DMS53 treated with DMSO at 0.1 percent for 48 hours (cell line): ENCODE measurements around the gene APOC3.

Source experiments
- DNase-seq: peaks from one replicate; lab custom pipeline; 2025; ENCODE audit not compliant: unreplicated experiment; lab: John Stamatoyannopoulos, UW

The APOC3 gene

DNA sequence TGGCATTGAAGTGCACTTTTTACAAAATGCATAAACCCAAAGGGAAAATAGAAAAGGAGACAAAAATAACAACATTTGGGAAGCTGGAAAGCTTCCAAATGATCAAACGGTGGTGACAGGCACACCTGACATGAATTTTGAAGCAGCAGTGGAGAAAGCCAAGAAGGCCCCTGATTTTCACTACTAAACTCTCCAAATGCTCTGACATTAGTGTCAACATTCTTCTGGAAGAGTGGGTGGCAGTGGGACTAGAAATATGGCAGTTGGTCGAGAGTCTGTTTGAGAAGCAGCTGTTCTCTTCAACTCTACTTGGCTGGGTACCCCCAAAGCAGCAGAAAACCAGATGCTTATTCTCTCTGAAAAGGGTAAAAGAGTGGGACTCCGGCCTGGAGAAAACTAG, 25.7 kb upstream of the APOC3 start:
- no peak for DNase-seq

DNA sequence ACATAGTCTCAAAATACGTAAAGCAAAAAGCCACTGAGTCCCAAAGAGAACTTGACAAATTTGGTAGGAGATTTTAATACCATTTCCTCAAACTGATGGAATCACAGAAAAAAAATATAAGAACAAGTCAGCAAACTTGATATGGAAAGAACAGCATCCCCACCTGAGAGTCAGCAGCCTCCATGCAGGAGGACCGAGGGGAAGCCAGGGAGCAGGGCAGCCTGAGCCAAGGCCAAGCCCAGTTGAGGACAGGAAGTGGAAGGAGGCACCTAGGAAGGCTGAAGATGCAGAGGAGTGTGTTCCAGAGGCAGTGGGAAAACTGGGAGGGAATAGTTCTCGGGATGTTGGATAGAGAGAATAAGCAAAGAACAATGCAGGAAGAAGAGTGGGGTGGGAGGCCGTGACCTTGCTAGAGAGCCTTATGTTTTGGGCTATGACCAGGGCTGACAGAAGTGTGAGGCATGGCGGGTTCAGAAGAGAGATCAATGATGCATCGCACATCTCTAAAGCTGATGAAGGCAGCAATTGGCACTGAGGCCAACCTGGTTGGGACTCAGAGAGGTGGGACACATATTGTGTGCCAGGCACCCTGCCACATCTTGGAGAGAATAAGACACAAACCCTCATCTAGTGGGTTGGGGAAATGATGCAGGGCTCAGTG, 22.0 kb upstream of the APOC3 start:
- no peak for DNase-seq

DNA sequence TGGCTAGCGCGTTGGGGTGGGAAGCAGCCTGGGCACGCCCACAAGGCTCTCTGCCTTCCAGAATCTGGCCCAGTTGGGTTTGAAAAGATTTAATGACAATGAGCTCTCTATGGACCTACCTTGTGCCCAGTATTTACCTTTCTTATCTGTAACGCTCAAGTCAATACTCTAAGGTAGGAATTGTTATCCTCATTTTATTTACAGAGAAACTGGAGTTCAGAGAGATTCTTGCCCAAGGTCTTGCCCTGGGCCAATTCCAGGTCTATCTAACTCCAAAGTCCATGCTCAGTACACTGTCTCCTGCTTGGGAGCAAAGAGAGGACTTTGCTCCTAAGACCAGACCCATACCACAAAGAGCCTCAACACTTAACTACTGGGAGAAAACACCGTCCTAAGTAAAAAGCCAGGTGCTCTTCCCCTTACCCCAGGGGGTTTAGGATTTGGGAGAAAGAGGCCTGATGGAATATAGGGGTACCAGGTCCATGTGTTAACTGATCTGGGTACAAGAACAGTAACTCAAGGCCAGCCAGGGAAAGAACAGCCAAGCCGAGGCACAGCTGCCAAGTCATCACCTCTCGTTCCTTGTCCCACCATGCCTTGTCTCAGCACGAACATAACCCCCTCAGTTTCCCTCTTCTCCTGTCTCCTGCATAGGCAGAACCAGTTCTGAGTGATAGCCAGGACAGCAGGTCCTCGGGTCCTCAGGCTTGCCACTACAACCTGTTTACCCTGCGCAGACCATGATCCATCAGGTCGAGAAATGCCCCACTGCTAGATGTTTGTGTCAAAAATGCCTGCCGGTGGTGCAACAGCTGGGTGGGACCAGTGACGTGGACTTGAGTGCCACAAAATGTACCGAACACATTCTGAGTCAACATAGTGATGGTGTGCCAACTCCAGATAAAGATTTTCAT, 21.2 kb upstream of the APOC3 start:
- no peak for DNase-seq

DNA sequence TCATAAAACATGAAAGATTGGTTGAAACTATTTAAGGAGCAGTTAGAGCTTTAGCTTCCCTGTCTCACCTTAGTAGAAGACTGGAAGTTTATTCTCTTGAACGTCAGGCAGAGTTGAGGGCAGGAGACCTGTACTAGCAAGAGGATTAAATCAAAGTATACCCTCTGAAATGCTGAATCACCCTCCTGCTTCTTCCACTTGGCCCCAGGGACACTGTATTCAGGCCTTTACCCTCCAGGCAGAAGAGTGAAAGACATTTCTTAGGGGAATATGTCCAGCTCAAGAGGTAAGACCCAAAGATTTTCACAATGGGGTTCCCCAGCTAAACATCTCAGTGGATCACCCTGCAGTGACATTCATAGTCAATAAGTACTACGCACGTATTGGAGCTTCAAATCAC, 18.5 kb upstream of the APOC3 start:
- no peak for DNase-seq

DNA sequence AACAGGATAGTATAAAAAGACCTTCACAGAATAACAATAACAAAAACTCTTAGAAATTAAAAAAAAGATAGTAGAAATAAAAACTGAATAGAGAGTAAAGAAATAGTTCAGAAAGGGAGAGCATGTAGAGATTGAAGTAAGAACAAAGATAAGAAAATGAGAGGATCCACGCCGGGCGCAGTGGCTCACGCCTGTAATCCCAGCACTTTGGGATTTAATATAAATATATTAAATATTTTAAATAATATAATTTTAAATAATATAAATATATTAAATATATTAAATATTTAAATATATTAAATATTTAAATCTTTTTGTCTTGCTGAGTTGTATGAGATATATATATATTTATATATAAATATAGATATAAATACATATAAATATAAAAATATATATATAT, 17.6 kb upstream of the APOC3 start:
- DNase-seq: no peak

DNA sequence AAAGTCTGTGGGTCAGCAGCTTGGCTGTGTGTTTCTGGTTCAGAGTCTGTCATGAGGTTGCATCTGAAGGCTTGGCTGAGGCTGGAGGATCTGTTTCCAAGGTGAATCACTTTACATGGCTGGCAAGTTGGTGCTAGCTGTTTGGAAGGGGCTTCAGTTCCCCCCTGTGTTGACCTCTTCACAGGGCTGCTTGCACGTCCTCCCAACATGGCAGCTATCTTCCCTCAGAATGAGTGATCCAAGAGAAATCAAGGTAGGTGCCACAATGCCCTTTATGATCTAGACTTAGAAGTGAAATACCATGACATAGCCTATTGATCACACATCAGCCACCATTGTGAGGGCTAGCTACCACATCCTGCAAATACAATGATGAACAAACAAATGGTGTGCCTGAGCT, 16.5 kb upstream of the APOC3 start:
- DNase-seq: no peak

DNA sequence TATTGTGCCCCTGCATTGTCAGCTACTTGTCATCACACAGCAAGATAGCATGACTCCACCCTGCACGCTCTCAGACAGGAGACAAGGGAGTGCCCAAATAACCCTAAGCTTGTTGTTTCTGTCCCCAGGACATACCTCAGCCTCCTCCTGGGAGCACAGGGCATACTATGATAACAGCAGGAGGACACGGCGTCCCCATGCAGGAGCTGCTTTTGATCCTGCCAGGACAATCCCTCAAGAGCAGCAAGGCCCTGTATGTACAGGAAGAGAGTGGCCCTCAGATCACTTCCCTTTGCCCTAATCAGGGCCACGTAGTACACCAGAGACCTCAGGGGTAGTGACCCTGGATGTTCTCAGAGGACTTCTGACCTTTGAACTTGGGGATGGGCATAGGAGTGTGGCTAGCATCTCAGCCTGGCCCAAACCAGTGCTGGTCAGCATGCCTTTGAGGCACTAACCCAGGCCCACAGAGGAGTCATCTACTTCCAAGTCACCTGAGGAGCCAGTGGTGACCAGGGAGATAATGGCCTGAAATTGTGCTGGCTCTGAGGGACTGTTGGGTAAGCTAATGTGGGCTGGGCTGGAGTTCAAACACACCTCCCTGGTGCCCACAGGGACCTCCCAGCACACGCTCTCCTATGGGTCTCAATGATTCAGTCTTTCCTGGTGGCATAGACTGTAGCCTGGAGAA, 15.8 kb upstream of the APOC3 start:
- no peak for DNase-seq

DNA sequence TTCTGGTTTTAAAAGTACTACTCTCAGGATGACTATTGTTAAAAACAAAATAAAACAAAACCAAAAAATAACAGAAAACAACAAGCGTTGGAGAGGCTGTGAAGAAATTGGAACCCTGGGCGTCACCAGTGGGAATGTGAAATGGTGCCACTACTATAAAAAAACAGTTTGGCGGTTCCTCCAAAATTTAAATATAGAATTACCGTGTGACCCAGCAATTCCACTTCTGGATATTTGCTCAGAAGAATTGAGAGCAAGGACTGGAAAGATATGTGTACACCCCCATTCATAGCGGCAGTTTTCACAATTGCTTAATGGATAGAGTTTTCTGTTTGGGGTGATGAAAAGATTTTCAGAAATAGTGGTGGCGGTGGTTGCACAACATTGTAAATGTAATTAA, 15.2 kb upstream of the APOC3 start:
- no peak for DNase-seq

DNA sequence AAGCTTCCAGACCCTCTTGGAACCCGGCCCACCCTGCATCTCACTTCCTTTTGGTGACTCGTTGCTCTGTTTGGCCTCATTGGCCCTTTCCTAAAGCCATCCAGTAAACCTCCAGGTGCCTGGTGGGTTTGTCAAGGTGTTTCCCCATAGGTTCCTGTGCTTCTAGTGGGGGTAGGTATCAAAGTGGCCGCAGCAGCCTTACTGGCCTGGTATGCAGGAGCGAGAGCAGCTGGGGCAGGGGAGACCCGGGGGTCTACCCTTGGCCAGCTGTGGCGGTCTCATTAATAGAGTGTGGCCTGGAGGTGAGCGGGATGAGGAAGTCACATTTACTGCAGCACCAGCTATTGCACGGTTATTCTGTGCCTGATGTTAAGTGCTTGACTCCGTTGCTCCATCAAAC, 10.7 kb upstream of the APOC3 start:
- no peak for DNase-seq

DNA sequence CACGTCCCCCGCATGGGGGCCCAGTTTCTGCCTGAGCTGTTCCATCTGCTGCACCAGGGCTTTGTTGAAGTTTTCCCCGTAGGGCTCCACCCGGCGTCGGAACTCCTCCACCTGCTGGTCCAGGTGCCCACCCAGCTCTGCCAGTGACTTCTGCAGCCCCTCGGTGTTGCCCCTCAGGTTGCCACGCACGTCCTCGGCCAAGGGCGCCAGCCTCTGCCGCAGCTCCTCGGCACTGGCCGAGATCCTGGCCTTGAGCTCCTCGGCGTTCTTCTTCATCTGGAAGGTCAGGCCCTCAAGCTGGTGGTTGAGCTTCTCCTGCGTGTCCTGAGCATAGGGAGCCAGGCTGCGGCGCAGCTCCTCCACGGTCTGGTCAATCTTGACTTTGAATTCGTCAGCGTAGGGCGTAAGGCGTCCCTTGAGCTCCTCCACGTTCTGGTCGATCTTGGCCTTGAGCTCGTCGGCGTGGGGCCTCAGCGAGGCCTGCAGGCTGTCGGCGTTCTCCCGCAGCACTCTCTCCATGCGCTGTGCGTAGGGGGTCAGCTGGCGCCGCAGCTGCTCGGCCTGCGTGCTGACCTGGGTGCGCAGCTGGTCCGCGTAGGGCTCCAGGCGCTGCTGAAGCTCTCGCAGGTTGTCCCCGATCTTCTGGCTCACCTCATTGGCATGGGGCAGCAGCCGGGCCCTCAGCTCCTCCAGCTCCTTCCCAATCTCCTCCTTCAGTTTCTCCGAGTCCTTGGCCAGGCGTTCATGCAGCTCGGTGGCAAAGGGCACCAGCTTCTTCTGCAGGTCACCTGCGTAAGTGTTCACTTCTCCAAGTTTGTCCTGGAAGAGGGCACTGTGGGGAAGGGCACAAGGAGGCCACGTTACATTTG, 8.4 kb upstream of the APOC3 start:
- DNase-seq: no peak

DNA sequence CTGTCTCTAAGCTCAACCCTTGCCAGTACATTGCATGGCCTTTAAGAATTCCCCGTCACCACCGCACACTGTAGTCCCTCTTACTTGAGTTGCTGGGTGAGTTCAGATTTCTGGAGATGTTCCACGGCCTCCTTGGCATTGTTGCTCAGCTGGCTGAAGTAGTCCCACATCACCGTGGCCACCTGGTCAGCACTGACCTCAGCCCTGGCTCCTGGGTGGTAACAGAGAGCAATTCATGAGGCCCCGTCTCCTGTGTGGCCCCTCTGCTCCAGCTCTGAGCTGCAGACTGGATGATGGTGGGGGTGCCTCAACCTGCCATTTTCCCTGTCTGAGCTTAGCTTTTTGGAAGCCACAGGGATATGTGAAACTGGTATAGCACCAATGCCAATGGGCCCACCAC, 7.1 kb upstream of the APOC3 start:
- no peak for DNase-seq

DNA sequence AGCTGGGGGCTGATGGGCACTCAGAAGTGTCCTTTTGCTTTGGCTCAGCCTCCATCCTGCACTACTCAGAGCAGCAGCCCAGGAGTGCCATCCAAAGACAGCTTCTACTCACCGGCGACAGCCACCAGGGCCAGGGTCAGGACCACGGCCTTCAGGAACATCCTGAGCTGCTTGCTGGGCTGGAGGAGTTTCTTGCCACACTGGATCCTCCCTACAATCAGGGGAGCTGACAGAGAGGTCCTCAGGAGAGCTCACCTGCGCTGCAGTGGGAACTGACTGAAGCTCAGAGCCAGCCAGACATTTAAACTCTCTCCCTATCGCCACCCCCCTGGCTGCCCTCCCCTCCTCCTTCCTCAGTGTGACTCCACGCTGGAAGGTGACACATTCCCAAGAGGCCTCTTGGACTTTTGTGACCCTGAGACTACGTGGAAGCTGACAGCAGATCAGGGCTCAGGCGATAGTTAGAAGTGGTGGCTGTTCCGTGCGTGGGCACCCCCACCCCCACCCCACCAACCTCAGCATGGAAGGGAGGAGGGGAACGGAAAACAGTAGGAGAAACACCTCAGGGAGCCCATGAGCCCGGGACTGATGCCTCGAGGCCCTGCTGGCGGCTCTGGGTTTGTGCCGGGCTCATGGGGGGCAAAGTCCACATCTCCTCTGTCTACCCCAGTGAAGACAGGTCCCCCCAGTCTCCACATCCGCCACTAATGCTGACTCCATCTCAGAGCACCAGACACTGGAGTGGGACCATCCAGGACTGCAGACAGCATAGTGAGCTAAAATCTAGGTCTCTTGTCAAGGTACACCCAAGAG, 6.5 kb upstream of the APOC3 start, which contains the start of gene APOA4:
APOA4 (minus strand) TSS at position 274 of the 813 bp plus-strand sequence; CDS start at position 161, 113 bp downstream.
- no peak for DNase-seq

DNA sequence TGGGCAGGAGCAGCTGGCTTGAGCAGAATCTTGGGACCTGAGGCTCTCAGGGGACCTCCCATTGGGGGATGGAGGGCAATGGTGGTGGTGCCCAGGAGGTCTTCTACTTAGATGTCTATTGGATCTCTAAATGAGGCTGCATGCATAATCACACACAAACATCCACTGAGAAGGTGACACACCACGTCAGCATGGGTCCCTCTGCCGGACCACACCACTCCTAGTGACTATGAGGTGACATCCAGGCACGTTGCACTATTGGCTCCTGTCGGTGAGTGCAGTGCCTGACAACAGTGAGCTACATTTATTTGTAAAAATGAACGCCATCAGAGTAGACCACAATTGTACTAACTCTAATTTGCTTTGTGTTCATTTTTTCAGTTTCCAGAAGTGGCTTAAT, 4.3 kb upstream of the APOC3 start:
- no peak for DNase-seq

DNA sequence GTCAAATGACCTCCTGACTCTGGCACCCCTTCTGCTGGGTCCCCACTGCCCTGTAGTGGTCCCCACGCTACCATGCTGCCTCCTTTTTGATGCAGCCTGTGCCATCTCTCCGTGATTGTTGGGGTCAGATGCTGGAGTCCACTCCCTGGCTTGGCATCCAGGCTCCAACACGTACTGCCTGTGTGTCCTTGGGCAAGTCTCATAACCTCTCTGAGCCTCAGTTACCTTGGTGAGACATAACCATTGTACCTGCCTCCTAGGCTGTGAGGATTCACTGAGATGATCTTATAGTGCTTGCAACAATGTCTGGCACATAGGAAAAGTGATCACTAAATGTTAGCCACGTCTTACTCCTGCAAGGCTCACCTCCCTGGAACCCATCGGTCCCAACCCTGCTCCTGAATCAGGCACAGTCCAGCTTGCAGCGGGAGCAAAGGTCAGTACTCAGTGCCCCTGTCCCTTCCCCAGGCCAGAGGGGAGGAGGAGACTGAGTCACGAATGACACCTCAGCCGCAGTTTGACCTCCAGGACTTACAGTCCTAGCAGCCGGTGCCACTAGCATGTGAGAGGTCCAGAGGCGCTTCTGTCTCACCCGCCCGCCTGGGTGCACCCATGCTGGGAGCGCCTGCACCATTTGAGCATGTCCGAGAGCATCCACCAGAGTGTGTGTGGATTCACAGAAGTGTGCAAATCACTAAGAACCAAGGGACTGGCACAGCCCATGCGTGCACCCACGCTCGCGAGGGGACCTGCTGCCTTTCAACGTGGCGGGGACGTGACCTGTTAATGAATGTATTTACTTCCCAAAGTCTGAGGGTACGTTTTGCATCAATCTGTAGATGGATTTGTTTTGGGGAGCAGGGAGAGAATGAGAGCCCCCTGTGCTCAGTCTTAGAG, 3.6 kb upstream of the APOC3 start:
- no peak for DNase-seq

DNA sequence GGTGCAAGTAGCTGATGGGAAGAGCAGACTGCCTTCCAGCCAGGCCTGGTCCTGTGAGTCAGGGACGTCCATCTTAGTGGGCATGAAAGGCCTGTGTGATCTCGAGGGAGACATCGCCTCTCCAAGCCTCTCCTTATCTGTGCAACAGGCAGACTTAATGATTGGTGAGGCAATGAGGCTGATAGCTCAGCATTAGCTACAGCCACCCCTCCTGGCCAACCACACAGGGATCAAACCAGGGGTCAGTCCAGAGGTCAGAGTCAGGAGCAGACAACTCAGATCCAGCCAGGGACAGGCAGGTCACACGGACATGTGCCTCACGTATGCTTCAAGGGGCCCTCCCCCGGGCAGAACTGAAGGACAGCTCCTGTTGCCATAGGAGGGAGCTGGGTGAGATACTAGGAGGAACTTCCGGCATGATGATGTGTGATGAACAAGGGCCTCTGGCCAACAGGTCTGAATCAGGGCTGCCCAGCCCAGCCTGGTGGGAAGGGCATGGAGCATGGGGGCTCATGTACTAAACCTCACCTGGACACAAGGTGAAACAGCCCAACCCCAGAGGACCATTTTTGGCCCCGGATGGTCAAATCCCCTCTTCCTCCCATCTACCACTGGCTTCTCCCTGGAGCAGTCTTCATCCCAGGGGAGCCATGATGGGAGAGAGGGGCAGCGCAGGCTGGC, 2.8 kb upstream of the APOC3 start:
- DNase-seq: no peak

DNA sequence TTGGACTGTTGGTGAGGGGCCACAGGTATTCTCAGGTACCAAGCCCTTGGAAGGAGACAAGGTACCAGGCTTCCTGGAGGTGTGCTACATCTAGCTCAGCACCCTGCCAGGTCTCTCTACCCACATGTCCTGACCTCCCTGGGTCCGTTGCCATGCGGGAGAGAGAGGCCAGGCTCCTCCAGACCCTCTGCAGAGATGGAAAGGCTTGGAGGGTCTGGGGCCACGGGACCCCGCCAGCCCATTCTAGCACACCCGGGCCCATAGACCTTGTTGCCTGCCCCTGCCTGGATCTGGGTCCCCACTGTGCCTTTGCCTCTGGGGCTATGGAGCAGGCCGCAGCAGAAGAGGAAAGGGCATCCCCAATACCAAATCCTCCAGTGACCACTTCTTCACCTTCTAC, 2.2 kb upstream of the APOC3 start:
- DNase-seq: no peak

DNA sequence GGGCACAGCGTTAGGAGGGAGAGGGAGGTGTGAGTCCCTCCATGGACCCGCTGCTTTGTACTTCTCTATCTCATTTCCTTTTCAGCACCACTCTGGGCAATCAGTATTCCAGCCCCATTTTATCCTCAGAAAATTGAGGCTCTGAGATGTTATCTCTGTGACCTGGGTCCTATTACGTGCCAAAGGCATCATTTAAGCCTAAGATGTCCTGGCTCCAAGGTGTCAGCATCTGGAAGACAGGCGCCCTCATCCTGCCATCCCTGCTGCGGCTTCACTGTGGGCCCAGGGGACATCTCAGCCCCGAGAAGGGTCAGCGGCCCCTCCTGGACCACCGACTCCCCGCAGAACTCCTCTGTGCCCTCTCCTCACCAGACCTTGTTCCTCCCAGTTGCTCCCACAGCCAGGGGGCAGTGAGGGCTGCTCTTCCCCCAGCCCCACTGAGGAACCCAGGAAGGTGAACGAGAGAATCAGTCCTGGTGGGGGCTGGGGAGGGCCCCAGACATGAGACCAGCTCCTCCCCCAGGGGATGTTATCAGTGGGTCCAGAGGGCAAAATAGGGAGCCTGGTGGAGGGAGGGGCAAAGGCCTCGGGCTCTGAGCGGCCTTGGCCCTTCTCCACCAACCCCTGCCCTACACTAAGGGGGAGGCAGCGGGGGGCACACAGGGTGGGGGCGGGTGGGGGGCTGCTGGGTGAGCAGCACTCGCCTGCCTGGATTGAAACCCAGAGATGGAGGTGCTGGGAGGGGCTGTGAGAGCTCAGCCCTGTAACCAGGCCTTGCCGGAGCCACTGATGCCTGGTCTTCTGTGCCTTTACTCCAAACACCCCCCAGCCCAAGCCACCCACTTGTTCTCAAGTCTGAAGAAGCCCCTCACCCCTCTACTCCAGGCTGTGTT, 829 bp upstream of the APOC3 start:
- DNase-seq: no peak
